HG03520 (cell line): ENCODE data around the gene SERINC4.
"Not testable (repeated sequence)": the region's sequence is repeated elsewhere in the genome, so short reads cannot be mapped to it uniquely, and the experiment has no call there.

ENCODE experiments used
- ATAC-seq: cut with Tn5 transposase; IDR thresholded peaks from one replicate; pipeline ENCODE4 v1.9.1; 2021; ENCODE audit warnings: mild to moderate bottlenecking, moderate library complexity; ENCODE audit not compliant: unreplicated experiment

SERINC4 gene

GRCh38 chr15:43763819-43764446 lies 36.1 kb downstream of the SERINC4 start:
- no peak for ATAC-seq

- no peak for ATAC-seq
Measured at GRCh38 chr15:43762824-43763223, 37.2 kb downstream of the SERINC4 start.

GRCh38 chr15:43751885-43752284 lies 48.1 kb downstream of the SERINC4 start:
- no peak for ATAC-seq

DNA sequence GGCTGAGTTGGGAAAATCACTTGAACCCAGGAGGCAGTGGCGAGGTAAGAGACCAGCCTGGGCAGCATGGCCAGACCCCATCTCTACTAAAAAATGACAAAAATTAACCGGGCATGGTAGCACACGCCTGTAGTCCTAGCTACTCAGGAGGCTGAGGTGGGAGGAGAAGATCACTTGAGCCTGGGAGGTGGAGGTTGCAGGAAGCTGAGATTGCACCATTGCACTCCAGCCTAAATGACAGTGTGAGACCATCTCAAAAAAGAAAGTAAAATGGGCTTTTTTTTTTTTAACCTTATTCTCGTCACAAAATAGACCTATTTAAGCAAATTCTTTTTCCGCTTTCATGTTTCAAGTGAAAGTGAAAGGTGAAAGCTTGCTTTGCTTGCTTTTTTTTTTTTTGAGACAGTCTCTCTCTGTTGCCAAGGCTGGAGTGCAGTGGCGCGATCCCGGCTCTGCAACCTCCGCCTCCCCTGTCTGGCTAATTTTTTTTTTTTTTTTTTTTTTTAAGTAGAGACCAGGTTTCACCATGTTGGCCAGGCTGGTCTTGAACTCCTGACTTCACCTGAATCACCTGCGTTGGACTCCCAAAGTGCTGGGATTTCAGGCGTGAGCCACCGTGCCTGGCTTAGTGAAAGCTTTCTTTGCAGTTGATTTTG lies 50.2 kb downstream of the SERINC4 start:
- ATAC-seq, result no peak

- ATAC-seq, result no peak
Measured at GRCh38 chr15:43748376-43748775, 51.6 kb downstream of the SERINC4 start.

DNA sequence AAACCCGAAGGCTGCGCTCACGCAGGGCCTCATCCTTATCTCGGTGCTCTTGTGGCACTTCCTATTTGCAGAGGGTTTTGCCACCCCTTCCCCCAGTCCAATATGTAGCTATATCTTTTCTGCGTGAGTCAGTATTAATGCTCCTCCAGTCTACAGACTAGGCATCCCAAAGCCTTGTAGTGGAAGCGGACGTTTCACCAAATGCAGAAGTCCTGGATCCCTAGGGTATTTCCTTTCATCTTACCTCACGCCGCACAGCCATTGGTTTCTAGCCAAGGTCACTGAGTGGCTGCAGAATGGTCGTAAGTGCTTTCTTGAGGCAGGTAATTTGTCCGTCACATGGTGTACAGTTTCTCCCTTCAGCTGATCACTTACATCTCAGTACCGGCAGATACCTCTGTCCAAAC lies 53.1 kb downstream of the SERINC4 start:
- ATAC-seq, result not testable (repeated sequence)

DNA sequence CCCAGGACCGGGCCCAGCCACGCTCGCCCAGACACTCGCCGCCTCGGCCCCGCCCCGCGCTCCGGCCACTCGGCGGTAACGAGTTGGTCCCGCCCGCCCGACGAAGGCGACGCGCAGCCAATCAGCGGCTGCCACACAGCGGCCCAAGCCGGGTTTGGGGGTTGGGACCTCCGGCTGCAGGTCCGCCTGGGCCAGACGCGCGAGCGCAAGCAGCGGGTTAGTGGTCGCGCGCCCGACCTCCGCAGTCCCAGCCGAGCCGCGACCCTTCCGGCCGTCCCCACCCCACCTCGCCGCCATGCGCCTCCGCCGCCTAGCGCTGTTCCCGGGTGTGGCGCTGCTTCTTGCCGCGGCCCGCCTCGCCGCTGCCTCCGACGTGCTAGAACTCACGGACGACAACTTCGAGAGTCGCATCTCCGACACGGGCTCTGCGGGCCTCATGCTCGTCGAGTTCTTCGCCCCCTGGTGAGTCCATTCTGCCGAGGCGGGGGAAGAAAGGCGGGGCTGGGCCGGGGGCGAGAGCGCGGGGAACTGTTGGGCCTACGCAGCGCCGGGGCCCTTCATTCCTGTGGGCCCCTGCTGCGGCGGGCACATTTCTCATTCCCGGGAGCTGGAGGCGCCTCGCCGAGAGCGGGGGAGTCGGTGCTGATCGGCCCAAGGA lies 53.6 kb downstream of the SERINC4 start, which contains the start of gene PDIA3:
Gene PDIA3 (plus strand): TSS at position 194 of the 658 bp plus-strand sequence. CDS start 102 bp downstream, at position 296.
- peak; percentile 66 for ATAC-seq
